Trophoblast cell (in vitro differentiated cells and primary cell): ENCODE results near the gene RNF41.

Source experiments
- DNase-seq, 2 donors: peaks; one replicate each; pipeline ENCODE4 v3.0.0-alpha.2; 2016
- H2AFZ ChIP-seq: 2 replicates; pipeline ENCODE4 v1.6.1; 2013; ENCODE audit warnings: low read length, moderate library complexity, mild to moderate bottlenecking; ENCODE audit not compliant: insufficient read depth, poor library complexity
- H2AK5ac ChIP-seq: 2 replicates; pipeline ENCODE4 v1.6.1; 2013; ENCODE audit warnings: mild to moderate bottlenecking, low read length
- H2BK120ac ChIP-seq: 2 replicates; pipeline ENCODE4 v1.6.1; 2013; ENCODE audit warnings: low read length, mild to moderate bottlenecking, moderate library complexity; ENCODE audit not compliant: insufficient read depth, poor library complexity
- H2BK12ac ChIP-seq: 2 replicates; pipeline ENCODE4 v1.6.1; 2013; ENCODE audit warnings: mild to moderate bottlenecking, low read length, moderate library complexity
- H2BK5ac ChIP-seq: 2 replicates; pipeline ENCODE4 v1.6.1; 2013; ENCODE audit warnings: low read length, low read depth, moderate library complexity, mild to moderate bottlenecking; ENCODE audit not compliant: poor library complexity
- H3K14ac ChIP-seq: 2 replicates; pipeline ENCODE4 v1.6.1; 2013; ENCODE audit warnings: mild to moderate bottlenecking, low read length
- H3K18ac ChIP-seq: 2 replicates; pipeline ENCODE4 v1.6.1; 2013; ENCODE audit warnings: mild to moderate bottlenecking, low read length
- H3K23ac ChIP-seq: 2 replicates; pipeline ENCODE4 v1.6.1; 2013; ENCODE audit warnings: low read length
- H3K27ac ChIP-seq: 2 replicates; pipeline ENCODE4 v1.5.1; 2013; ENCODE audit warnings: low read depth, mild to moderate bottlenecking, inconsistent platforms, low read length, moderate library complexity
- H3K27me3 ChIP-seq: 2 replicates; pipeline ENCODE4 v1.6.1; 2013; ENCODE audit warnings: inconsistent platforms, mild to moderate bottlenecking, low read length, moderate library complexity; ENCODE audit not compliant: insufficient read depth
- H3K36me3 ChIP-seq, 2 experiments: 1 replicate in 1 of 2; 2 replicates in 1 of 2; pipeline ENCODE4 v1.6.1; 2013; ENCODE audit warnings: low read length in 2 of 2, mild to moderate bottlenecking in 2 of 2, moderate library complexity in 1 of 2; ENCODE audit not compliant: insufficient read depth in 2 of 2, control insufficient read depth in 1 of 2
- H3K4ac ChIP-seq: 2 replicates; pipeline ENCODE4 v1.6.1; 2013; ENCODE audit warnings: low read depth, mild to moderate bottlenecking, low read length, moderate library complexity
- H3K4me1 ChIP-seq, 2 experiments: 1 replicate in 1 of 2; 2 replicates in 1 of 2; pipeline ENCODE4 v1.6.1; 2013; ENCODE audit warnings: low read length in 2 of 2, mild to moderate bottlenecking in 2 of 2, moderate library complexity in 1 of 2; ENCODE audit not compliant: insufficient read depth in 2 of 2, control insufficient read depth in 1 of 2
- H3K4me2 ChIP-seq: 2 replicates; pipeline ENCODE4 v1.6.1; 2013; ENCODE audit warnings: inconsistent platforms, mild to moderate bottlenecking, low read length, moderate library complexity
- H3K4me3 ChIP-seq: 2 replicates; pipeline ENCODE4 v1.5.1; 2013; ENCODE audit warnings: mild to moderate bottlenecking, low read depth, low read length, inconsistent platforms
- H3K79me1 ChIP-seq: one replicate; pipeline ENCODE4 v1.6.1; 2013; ENCODE audit warnings: low read length
- H3K79me2 ChIP-seq: 2 replicates; pipeline ENCODE4 v1.6.1; 2013; ENCODE audit warnings: low read length, mild to moderate bottlenecking; ENCODE audit not compliant: control insufficient read depth, insufficient read depth, poor library complexity
- H3K9ac ChIP-seq: 2 replicates; pipeline ENCODE4 v1.6.1; 2013; ENCODE audit warnings: mild to moderate bottlenecking, low read length
- H3K9me3 ChIP-seq: 2 replicates; pipeline ENCODE4 v1.6.1; 2013; ENCODE audit warnings: low read depth, mild to moderate bottlenecking, control low read depth, inconsistent platforms, low read length; ENCODE audit not compliant: insufficient read depth
- H4K12ac ChIP-seq: 2 replicates; pipeline ENCODE4 v1.6.1; 2013; ENCODE audit warnings: low read depth, mild to moderate bottlenecking, low read length, moderate library complexity
- H4K8ac ChIP-seq: 2 replicates; pipeline ENCODE4 v1.6.1; 2013; ENCODE audit warnings: low read depth, mild to moderate bottlenecking, low read length, moderate library complexity
- H4K91ac ChIP-seq: one replicate; pipeline ENCODE4 v1.6.1; 2013; ENCODE audit warnings: low read depth, mild to moderate bottlenecking, low read length, moderate library complexity
- WGBS: extraction: QIAGEN DNeasy Blood & Tissue Kit; methylation state at CpG from one replicate; pipeline ENCODE4 v1.1.7; 2013; ENCODE audit warnings: missing lambda C conversion rate; ENCODE audit not compliant: insufficient read length, insufficient coverage; ENCODE audit errors: extremely low coverage; 5-methylcytosine and 5-hydroxymethylcytosine counted together

The RNF41 gene

DNA sequence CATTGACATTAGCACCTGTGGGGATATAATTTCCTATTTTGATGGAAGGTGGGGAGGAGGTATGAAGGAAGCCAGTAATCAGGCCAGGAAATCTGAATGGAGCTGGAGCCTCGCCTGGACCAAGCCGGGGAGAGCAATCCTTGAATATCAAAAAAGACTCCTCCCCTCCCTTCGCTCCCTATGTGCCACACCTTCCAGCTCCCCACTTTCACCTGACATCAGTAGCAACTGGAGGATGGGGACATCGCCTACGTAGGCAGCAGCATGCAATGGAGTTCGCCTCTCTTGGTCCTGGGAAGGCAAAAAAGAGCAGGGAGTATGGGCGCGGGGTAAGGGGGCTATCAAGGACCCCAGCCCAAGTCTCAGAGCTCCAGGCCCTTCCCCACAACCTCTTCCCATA lies 35.3 kb upstream of the RNF41 start:
- H4K12ac ChIP-seq = no peak overlapping the region
- no peak overlapping the region for H3K23ac ChIP-seq
- no peak overlapping the region for H2BK5ac ChIP-seq
- H3K27me3 ChIP-seq = no peaks in the 10 kb centered on the region
- H3K18ac ChIP-seq = peak overlapping the region; percentile 71
- H2AK5ac ChIP-seq = no peak overlapping the region
- no peak overlapping the region for H4K91ac ChIP-seq
- H2BK120ac ChIP-seq = no peak overlapping the region
- H3K4me2 ChIP-seq = peak overlapping the region; percentile 91
- H3K27ac ChIP-seq = no peak overlapping the region
- no peak overlapping the region for H2AFZ ChIP-seq
- no peak overlapping the region for H2BK12ac ChIP-seq
- H3K79me1 ChIP-seq = peaks cover 12% of the 10 kb centered on the region
- peak overlapping the region; percentile 42 for H3K4ac ChIP-seq
- peaks cover 38 to 44% of the 10 kb centered on the region in 2 experiments for H3K36me3 ChIP-seq
- H3K79me2 ChIP-seq = peaks cover 11% of the 10 kb centered on the region
- no peak for DNase-seq
- H3K14ac ChIP-seq = peak overlapping the region; percentile 33
- peak overlapping the region; percentile 14 for H3K9ac ChIP-seq
- H3K4me1 ChIP-seq = peaks cover 8 to 9% of the 10 kb centered on the region in 2 experiments
- WGBS = no CpG with 5 or more reads among the region's 8 CpGs
- no peaks in the 10 kb centered on the region for H3K9me3 ChIP-seq
- no peak overlapping the region for H4K8ac ChIP-seq
- H3K4me3 ChIP-seq = peak overlapping the region; percentile 96

- H2BK12ac ChIP-seq = no peak overlapping the region
- peaks cover 11% of the 10 kb centered on the region for H3K79me2 ChIP-seq
- WGBS = no CpG with 5 or more reads among the region's 4 CpGs
- no peak overlapping the region for H2BK5ac ChIP-seq
- H2BK120ac ChIP-seq = no peak overlapping the region
- H3K27me3 ChIP-seq = no peaks in the 10 kb centered on the region
- no peak overlapping the region for H4K12ac ChIP-seq
- peak overlapping the region; percentile 91 for H3K4me2 ChIP-seq
- no peak overlapping the region for H3K14ac ChIP-seq
- H3K36me3 ChIP-seq = peaks cover 43 to 49% of the 10 kb centered on the region in 2 experiments
- H3K4me3 ChIP-seq = no peak overlapping the region
- peak overlapping the region; percentile 10 for H3K9ac ChIP-seq
- no peak overlapping the region for H3K27ac ChIP-seq
- no peak overlapping the region for H3K23ac ChIP-seq
- H3K18ac ChIP-seq = peak overlapping the region; percentile 58
- H3K4ac ChIP-seq = no peak overlapping the region
- no peak overlapping the region for H4K91ac ChIP-seq
- no peak overlapping the region for H2AK5ac ChIP-seq
- peaks cover 7 to 8% of the 10 kb centered on the region in 2 experiments for H3K4me1 ChIP-seq
- H3K79me1 ChIP-seq = peaks cover 12% of the 10 kb centered on the region
- no peak overlapping the region for H4K8ac ChIP-seq
- H2AFZ ChIP-seq = no peak overlapping the region
- DNase-seq = no peak
- no peaks in the 10 kb centered on the region for H3K9me3 ChIP-seq
Observed at GRCh38 chr12:56256326-56256960, 34.7 kb upstream of the RNF41 start.

DNA sequence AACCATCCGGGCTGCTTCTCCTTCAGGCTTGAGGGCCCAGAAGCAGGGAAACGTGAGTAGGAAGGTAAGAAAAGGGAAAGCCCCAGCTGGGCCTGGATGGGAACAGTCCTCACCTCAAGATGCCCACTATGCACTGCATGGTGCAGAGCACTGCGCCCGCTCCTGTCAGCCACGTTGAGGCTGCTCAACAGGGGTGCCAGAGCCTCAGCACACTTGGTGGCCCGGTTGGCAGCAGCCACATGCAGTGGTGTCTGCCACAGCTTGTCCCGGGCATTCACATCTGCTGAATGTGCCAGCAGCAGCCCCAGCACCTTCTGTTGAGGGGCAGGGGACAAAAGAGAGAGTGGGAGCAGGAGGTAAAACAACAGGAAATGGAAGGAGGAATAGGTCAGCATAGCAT lies 33.9 kb upstream of the RNF41 start:
- Histone ChIP-seq H3K4me1 (peaks cover 7 to 8% of the 10 kb centered on the region in 2 experiments), H2BK12ac (no peak overlapping the region), H3K4ac (no peak overlapping the region), H2AK5ac (no peak overlapping the region), H3K23ac (no peak overlapping the region), H3K9me3 (no peaks in the 10 kb centered on the region), H3K18ac (peak overlapping the region; percentile 4), H3K27me3 (no peaks in the 10 kb centered on the region), H3K14ac (no peak overlapping the region), H3K9ac (no peak overlapping the region), H3K4me2 (no peak overlapping the region), H3K4me3 (no peak overlapping the region), H2BK120ac (no peak overlapping the region), H3K36me3 (peaks cover 43 to 49% of the 10 kb centered on the region in 2 experiments), H2BK5ac (no peak overlapping the region), H3K79me1 (peaks cover 12% of the 10 kb centered on the region), H2AFZ (no peak overlapping the region), H4K8ac (no peak overlapping the region), H4K91ac (no peak overlapping the region), H4K12ac (no peak overlapping the region), H3K27ac (no peak overlapping the region), H3K79me2 (peaks cover 11% of the 10 kb centered on the region)
- no peak for DNase-seq
- WGBS = no CpG with 5 or more reads among the region's 7 CpGs

GRCh38 chr12:56253091-56253490 lies 31.4 kb upstream of the RNF41 start:
- no peak overlapping the region for H4K12ac ChIP-seq
- H3K36me3 ChIP-seq = peaks cover 61 to 70% of the 10 kb centered on the region in 2 experiments
- H4K8ac ChIP-seq = no peak overlapping the region
- no CpG with 5 or more reads among the region's 11 CpGs for WGBS
- no peak overlapping the region for H3K27ac ChIP-seq
- H3K79me2 ChIP-seq = peaks cover 9% of the 10 kb centered on the region
- no peak overlapping the region for H3K4ac ChIP-seq
- no peak overlapping the region for H3K23ac ChIP-seq
- H2BK120ac ChIP-seq = no peak overlapping the region
- H3K4me1 ChIP-seq = peaks cover 7 to 8% of the 10 kb centered on the region in 2 experiments
- DNase-seq = no peak
- H3K9ac ChIP-seq = no peak overlapping the region
- H4K91ac ChIP-seq = no peak overlapping the region
- no peak overlapping the region for H2AFZ ChIP-seq
- no peak overlapping the region for H3K4me3 ChIP-seq
- H3K27me3 ChIP-seq = no peaks in the 10 kb centered on the region
- H3K4me2 ChIP-seq = no peak overlapping the region
- H2BK5ac ChIP-seq = no peak overlapping the region
- H3K79me1 ChIP-seq = peaks cover 6% of the 10 kb centered on the region
- no peak overlapping the region for H3K14ac ChIP-seq
- no peak overlapping the region for H2BK12ac ChIP-seq
- H2AK5ac ChIP-seq = no peak overlapping the region
- H3K18ac ChIP-seq = no peak overlapping the region
- no peaks in the 10 kb centered on the region for H3K9me3 ChIP-seq
